T-cell (primary cell): ENCODE measurements around the gene TMEM198. TPM values are rescaled to one million over a fixed set of nuclear protein-coding genes. Genes with fewer than 3 reads are reported as not detected.

ENCODE experiments used
- ATAC-seq, 4 experiments: fragments of 200-7000 bp in 3 of 4; fragments of 150-1000 bp in 1 of 4; cut with Tn5 transposase; replicated peaks in 1 of 4; 1 replicate in 3 of 4; 2 replicates in 1 of 4; pipeline ENCODE4 v1.10.0; 2021; ENCODE audit warnings: moderate library complexity in 3 of 4, mild to moderate bottlenecking in 2 of 4, moderate number of reproducible peaks in 1 of 4
- CTCF ChIA-PET, 2 donors: fragments of 300-600 bp; sonication (Branson Sonifier 250); formaldehyde crosslinking; loops; one replicate each; lab custom pipeline; 2022; ENCODE audit warnings: antibody characterized with exemption in 2 of 2; lab: Charles Lee
- POLR2A ChIA-PET, 2 donors: fragments of 300-600 bp; sonication (Branson Sonifier 250); formaldehyde crosslinking; loops; one replicate each; lab custom pipeline; 2022; ENCODE audit warnings: antibody characterized with exemption in 2 of 2; lab: Charles Lee
- DNase-seq, 35 experiments: peaks; one replicate each; pipeline versions ENCODE4 v3.0.0 to v3.0.0-alpha.2; 2013 to 2023
- H3K27ac ChIP-seq: one replicate; pipeline ENCODE4 v1.5.1; 2013; ENCODE audit warnings: low read length
- H3K27me3 ChIP-seq, 2 experiments: replicated peaks in 1 of 2; 1 replicate in 1 of 2; 2 replicates in 1 of 2; pipeline versions ENCODE4 v1.6.1 to v1.7.0; 2013; ENCODE audit warnings: low read length in 1 of 2, mixed read lengths in 1 of 2; ENCODE audit not compliant: control insufficient read depth in 2 of 2, insufficient read depth in 2 of 2; ENCODE audit errors: extremely low read depth in 1 of 2
- H3K36me3 ChIP-seq, 2 donors: 1 replicate in 1 of 2; 2 replicates in 1 of 2; pipeline versions ENCODE4 v1.6.1 to v1.7.0; 2013; ENCODE audit warnings: low read length in 1 of 2; ENCODE audit not compliant: control insufficient read depth in 2 of 2, insufficient read depth in 1 of 2; ENCODE audit errors: extremely low read depth in 1 of 2
- H3K4me1 ChIP-seq, 2 experiments: 1 replicate in 1 of 2; 2 replicates in 1 of 2; pipeline versions ENCODE4 v1.6.1 to v1.7.0; 2013; ENCODE audit warnings: low read length in 2 of 2, mixed read lengths in 1 of 2; ENCODE audit not compliant: insufficient read depth in 2 of 2, control insufficient read depth in 1 of 2; ENCODE audit errors: extremely low read depth in 1 of 2
- H3K4me3 ChIP-seq, 2 donors: 1 replicate in 1 of 2; 2 replicates in 1 of 2; pipeline versions ENCODE4 v1.5.1 to v1.7.0; 2013; ENCODE audit warnings: mild to moderate bottlenecking in 2 of 2, low read length in 1 of 2, moderate library complexity in 1 of 2; ENCODE audit not compliant: control insufficient read depth in 1 of 2; ENCODE audit errors: extremely low read depth in 1 of 2
- H3K9me3 ChIP-seq: 2 replicates; pipeline ENCODE4 v1.7.0; 2013
- H3K27ac Mint-ChIP-seq, 2 donors: one replicate each; pipeline ENCODE4 v1.8.0; 2020 to 2021; ENCODE audit warnings: mild to moderate bottlenecking in 2 of 2, mixed read lengths in 2 of 2
- H3K27me3 Mint-ChIP-seq, 2 donors: one replicate each; pipeline ENCODE4 v1.8.0; 2021 to 2022; ENCODE audit warnings: mixed read lengths in 2 of 2
- H3K36me3 Mint-ChIP-seq: one replicate; pipeline ENCODE4 v1.8.0; 2021; ENCODE audit warnings: mixed read lengths
- H3K4me1 Mint-ChIP-seq, 3 donors: one replicate each; pipeline ENCODE4 v1.8.0; 2020 to 2022; ENCODE audit warnings: mixed read lengths in 3 of 3, mild to moderate bottlenecking in 1 of 3
- H3K4me3 Mint-ChIP-seq, 3 donors: one replicate each; pipeline ENCODE4 v1.8.0; 2020 to 2022; ENCODE audit warnings: mild to moderate bottlenecking in 3 of 3, mixed read lengths in 3 of 3, moderate library complexity in 3 of 3
- H3K9me3 Mint-ChIP-seq, 3 donors: one replicate each; pipeline ENCODE4 v1.8.0; 2020 to 2022; ENCODE audit warnings: mixed read lengths in 3 of 3
- WGBS: methylation state at CpG from one replicate; pipeline ENCODE4 v1.1.5; 2013; ENCODE audit warnings: missing lambda C conversion rate; ENCODE audit not compliant: insufficient coverage; 5-methylcytosine and 5-hydroxymethylcytosine counted together
- total RNA-seq, 35 experiments: library from RNA in 6 of 35; stranded (reverse) in 6 of 35; fragments of 120-200 nt in 1 of 35; gene quantifications; one replicate each; pipeline versions ENCODE4 v1.2.1 to v1.2.4 and lab custom pipeline; 2013 to 2026

TMEM198 gene
- total RNA-seq, 5 donors from 2014 or later (not counting 1 experiment from before 2014, with no cell fraction given), result 0.37 to 0.88 (median 0.69) TPM

- Mint-ChIP-seq H3K9me3 (no peaks in the 10 kb centered on the region), H3K36me3 (no peaks in the 10 kb centered on the region), H3K27ac (no peak overlapping the region), H3K4me1 (peaks cover 6 to 12% (median 7%) of the 10 kb centered on the region in 3 donors), H3K27me3 (peaks cover 32 to 55% of the 10 kb centered on the region in 2 donors), H3K4me3 (peak overlapping the region; percentile 66 to 85 (median 67))
- Histone ChIP-seq H3K4me3 (peak overlapping the region; percentile 48 to 67), H3K36me3 (no peaks in the 10 kb centered on the region), H3K9me3 (no peaks in the 10 kb centered on the region), H3K27ac (no peak overlapping the region), H3K4me1 (peaks cover 0 to 23% of the 10 kb centered on the region in 2 experiments), H3K27me3 (peaks cover 2 to 76% of the 10 kb centered on the region in 2 experiments)
- WGBS, result 6% methylated on average over 34 of the region's 54 CpGs
- POLR2A ChIA-PET, result no interaction called here
- DNase-seq (peak in 4 of 35 experiments; percentile 4 to 29 (median 21)), ATAC-seq (peak; percentile 16 to 41 (median 29))
- CTCF ChIA-PET, result interaction anchor here (0.5 to 1.4 kb wide), 9 partner anchors 8 to 109 kb away, joined by 3 to 5 read pairs (median 3); partner anchors contain the start of gene GMPPA (in 1 of the 2)
Measured at GRCh38 chr2:219551441-219552381, 7.9 kb downstream of the TMEM198 start.

- H3K9me3 Mint-ChIP-seq, result no peaks in the 10 kb centered on the region
- H3K27ac ChIP-seq, result no peak overlapping the region
- H3K4me1 ChIP-seq, result peaks cover 0 to 23% of the 10 kb centered on the region in 2 experiments
- DNase-seq (peak; percentile 47 to 86 (median 72)), ATAC-seq (peak; percentile 84 to 93 (median 85))
- H3K4me3 Mint-ChIP-seq, result peak overlapping the region; percentile 66 to 85 (median 67)
- ChIA-PET POLR2A (no interaction called here), CTCF (interaction anchor here (0.5 to 0.8 kb wide), 5 partner anchors 10 to 110 kb away, joined by 3 to 5 read pairs (median 3); partner anchors contain the start of gene GMPPA (in 1 of the 2))
- H3K4me1 Mint-ChIP-seq, result peaks cover 6 to 12% (median 7%) of the 10 kb centered on the region in 3 donors
- H3K9me3 ChIP-seq, result no peaks in the 10 kb centered on the region
- peaks cover 27 to 53% of the 10 kb centered on the region in 2 donors for H3K27me3 Mint-ChIP-seq
- H3K27ac Mint-ChIP-seq, result no peak overlapping the region
- H3K36me3 Mint-ChIP-seq, result no peaks in the 10 kb centered on the region
- H3K36me3 ChIP-seq, result no peaks in the 10 kb centered on the region
- 5% methylated on average over 99 of the region's 99 CpGs for WGBS
- H3K4me3 ChIP-seq, result peak overlapping the region; percentile 48 to 67
- peaks cover 2 to 82% of the 10 kb centered on the region in 2 experiments for H3K27me3 ChIP-seq
Measured at GRCh38 chr2:219552382-219553167, 8.7 kb downstream of the TMEM198 start.

GRCh38 chr2:219553168-219553417 lies 9.3 kb downstream of the TMEM198 start:
- ChIA-PET POLR2A (no interaction called here), CTCF (interaction anchor here in 1 of 2 donors (0.6 kb wide), 1 partner anchor 10 kb away, joined by 3 read pairs; no protein-coding TSS in a partner anchor)
- Histone ChIP-seq H3K27ac (no peak overlapping the region), H3K36me3 (no peaks in the 10 kb centered on the region), H3K4me1 (peaks cover 0 to 23% of the 10 kb centered on the region in 2 experiments), H3K4me3 (peak overlapping the region; percentile 48 to 67), H3K9me3 (no peaks in the 10 kb centered on the region), H3K27me3 (peaks cover 2 to 83% of the 10 kb centered on the region in 2 experiments)
- 31% methylated on average over 7 of the region's 7 CpGs for WGBS
- H3K36me3 Mint-ChIP-seq, result no peaks in the 10 kb centered on the region
- ATAC-seq, result no peak
- no peak for DNase-seq
- no peaks in the 10 kb centered on the region for H3K9me3 Mint-ChIP-seq
- peaks cover 27 to 53% of the 10 kb centered on the region in 2 donors for H3K27me3 Mint-ChIP-seq
- H3K4me1 Mint-ChIP-seq, result peaks cover 6 to 12% (median 7%) of the 10 kb centered on the region in 3 donors
- H3K27ac Mint-ChIP-seq, result no peak overlapping the region
- peak overlapping the region; percentile 39 to 59 (median 44) for H3K4me3 Mint-ChIP-seq

- H3K4me1 ChIP-seq, result peaks cover 0 to 23% of the 10 kb centered on the region in 2 experiments
Measured at GRCh38 chr2:219553463-219553963, 9.7 kb downstream of the TMEM198 start.

GRCh38 chr2:219554350-219554749 lies 10.5 kb downstream of the TMEM198 start:
- Histone ChIP-seq H3K27ac (no peak overlapping the region), H3K9me3 (no peaks in the 10 kb centered on the region), H3K4me3 (no peak overlapping the region), H3K27me3 (peaks cover 2 to 87% of the 10 kb centered on the region in 2 experiments), H3K4me1 (peaks cover 0 to 23% of the 10 kb centered on the region in 2 experiments), H3K36me3 (no peaks in the 10 kb centered on the region)
- no peak for DNase-seq
- Mint-ChIP-seq H3K9me3 (no peaks in the 10 kb centered on the region), H3K27me3 (peaks cover 33 to 50% of the 10 kb centered on the region in 2 donors), H3K4me1 (peaks cover 6 to 12% (median 7%) of the 10 kb centered on the region in 3 donors), H3K4me3 (no peak overlapping the region), H3K27ac (peak overlapping the region in 1 of 2 donors; percentile 8), H3K36me3 (no peaks in the 10 kb centered on the region)
- ATAC-seq, result no peak
- 93% methylated on average over 9 of the region's 15 CpGs for WGBS
- ChIA-PET CTCF (interaction anchor here in 1 of 2 donors (0.6 to 0.7 kb wide), 2 partner anchors 91 to 496 kb away, joined by 3 to 4 read pairs; no protein-coding TSS in a partner anchor), POLR2A (no interaction called here)

More at GRCh38 chr2:219553463-219553963, 9.7 kb downstream of the TMEM198 start:
- Histone ChIP-seq H3K9me3 (no peaks in the 10 kb centered on the region), H3K36me3 (no peaks in the 10 kb centered on the region), H3K4me3 (no peak overlapping the region), H3K27ac (no peak overlapping the region), H3K27me3 (peaks cover 2 to 88% of the 10 kb centered on the region in 2 experiments)
- ATAC-seq, result no peak
- POLR2A ChIA-PET, result no interaction called here
- H3K4me1 Mint-ChIP-seq, result peaks cover 6 to 12% (median 7%) of the 10 kb centered on the region in 3 donors
- CTCF ChIA-PET, result interaction anchor here in 1 of 2 donors (0.6 kb wide), 2 partner anchors 9 to 92 kb away, joined by 3 to 4 read pairs; no protein-coding TSS in a partner anchor
- H3K36me3 Mint-ChIP-seq, result no peaks in the 10 kb centered on the region
- peak overlapping the region in 1 of 2 donors; percentile 61 for H3K27ac Mint-ChIP-seq
- H3K9me3 Mint-ChIP-seq, result no peaks in the 10 kb centered on the region
- no peak for DNase-seq
- peaks cover 30 to 53% of the 10 kb centered on the region in 2 donors for H3K27me3 Mint-ChIP-seq
- H3K4me3 Mint-ChIP-seq, result peak overlapping the region; percentile 39 to 59 (median 44)
- 88% methylated on average over 10 of the region's 12 CpGs for WGBS
